VCaP (cell line): Measurements from ENCODE around the gene C19orf81.

Experiments
- H3K27ac ChIP-seq: fragments of 450-650 bp; 2 replicates; pipeline ENCODE4 v1.5.1; 2017
- CTCF ChIP-seq: fragments of 450-650 bp; conservative IDR thresholded peaks from 2 replicates; pipeline ENCODE4 v1.5.1; 2017; ENCODE audit warnings: mild to moderate bottlenecking, moderate library complexity

Gene C19orf81

GRCh38 chr19:50646074-50646807 is 3.0 kb upstream of the C19orf81 start:
- no peak overlapping the region for H3K27ac ChIP-seq
- no peak for TF ChIP-seq CTCF

GRCh38 chr19:50647879-50648615 is 1.2 kb upstream of the C19orf81 start:
- no peak for TF ChIP-seq CTCF
- no peak overlapping the region for H3K27ac ChIP-seq

- no peak overlapping the region for H3K27ac ChIP-seq
- TF ChIP-seq CTCF = no peak
Observed at GRCh38 chr19:50648659-50649058, 586 bp upstream of the C19orf81 start.

- H3K27ac ChIP-seq = no peak overlapping the region
- no peak for TF ChIP-seq CTCF
Observed at GRCh38 chr19:50651174-50651573, 1.9 kb downstream of the C19orf81 start.

- TF ChIP-seq CTCF = no peak
Observed at GRCh38 chr19:50652722-50653121, 3.5 kb downstream of the C19orf81 start.

GRCh38 chr19:50654882-50655281 is 5.6 kb downstream of the C19orf81 start:
- no peak for TF ChIP-seq CTCF
- no peak overlapping the region for H3K27ac ChIP-seq

More at GRCh38 chr19:50652722-50653121, 3.5 kb downstream of the C19orf81 start:
- no peak overlapping the region for H3K27ac ChIP-seq

GRCh38 chr19:50657222-50657669 is 8.0 kb downstream of the C19orf81 start:
- TF ChIP-seq CTCF = no peak
- H3K27ac ChIP-seq = no peak overlapping the region
